GM06990 (cell line): ENCODE data around the gene NFAM1.
A peak's percentile ranks its signal among the peaks of the same experiment; 100 is the strongest.

Experiments
- DNase-seq: peaks from one replicate; pipeline ENCODE4 v3.0.0-alpha.2; 2011; ENCODE audit not compliant: insufficient read length; ENCODE audit errors: extremely low read depth
- H3K27me3 ChIP-seq: replicated peaks from 2 replicates; pipeline ENCODE4 v1.6.0; 2011; ENCODE audit warnings: low read length; ENCODE audit not compliant: control insufficient read depth, insufficient read depth
- H3K36me3 ChIP-seq: 2 replicates; pipeline ENCODE4 v1.5.1; 2011; ENCODE audit warnings: low read length; ENCODE audit not compliant: control insufficient read depth, insufficient read depth
- H3K4me3 ChIP-seq: replicated peaks from 2 replicates; pipeline ENCODE4 v1.5.1; 2011; ENCODE audit warnings: low read depth, mild to moderate bottlenecking, control low read depth, low read length
- CTCF ChIP-seq: IDR thresholded peaks from 2 replicates; pipeline ENCODE4 v1.5.1; 2011; ENCODE audit warnings: low read length, control low read depth, mild to moderate bottlenecking, inconsistent platforms; ENCODE audit not compliant: insufficient read depth, poor library complexity, severe bottlenecking

The NFAM1 gene

GRCh38 chr22:42401535-42402334 is 30.5 kb downstream of the NFAM1 start:
- no peak for DNase-seq
- H3K4me3 ChIP-seq = no peak overlapping the region
- H3K27me3 ChIP-seq = no peaks in the 10 kb centered on the region; the same call in none of the 2 replicates
- no peaks in the 10 kb centered on the region for H3K36me3 ChIP-seq
- no peak for TF ChIP-seq CTCF

- H3K4me3 ChIP-seq = no peak overlapping the region
- H3K27me3 ChIP-seq = no peaks in the 10 kb centered on the region; the same call in 1 of the 2 replicates
- DNase-seq = no peak
- H3K36me3 ChIP-seq = no peaks in the 10 kb centered on the region
- no peak for TF ChIP-seq CTCF
Measured at GRCh38 chr22:42400811-42401534, 31.2 kb downstream of the NFAM1 start.

- TF ChIP-seq CTCF = no peak
- H3K36me3 ChIP-seq = no peaks in the 10 kb centered on the region
- H3K4me3 ChIP-seq = no peak overlapping the region
- no peaks in the 10 kb centered on the region; the same call in 1 of the 2 replicates for H3K27me3 ChIP-seq
- no peak for DNase-seq
Measured at GRCh38 chr22:42399315-42400271, 32.6 kb downstream of the NFAM1 start.

GRCh38 chr22:42397332-42398249 is 34.6 kb downstream of the NFAM1 start:
- Histone ChIP-seq H3K36me3 (no peaks in the 10 kb centered on the region), H3K4me3 (no peak overlapping the region; the same call in 1 of the 2 replicates), H3K27me3 (no peaks in the 10 kb centered on the region)
- peak; percentile 76 for DNase-seq
- no peak for TF ChIP-seq CTCF
